CD4-positive, CD25-positive, alpha-beta regulatory T cell (primary cell): ENCODE data around the gene ESCO1. TPM values are rescaled to one million over a fixed set of nuclear protein-coding genes. Genes with fewer than 3 reads are reported as not detected.

Experiments
- ATAC-seq, 2 donors: fragments of 150-1000 bp; cut with Tn5 transposase; one replicate each; pipeline ENCODE4 v1.10.0; 2021; ENCODE audit warnings: low read depth in 2 of 2, moderate number of reproducible peaks in 2 of 2, moderate library complexity in 1 of 2
- DNase-seq, 3 donors: peaks; one replicate each; pipeline versions ENCODE4 v3.0.0 to v3.0.0-alpha.2; 2012 to 2022; ENCODE audit warnings: mixed read lengths in 1 of 3
- H3K27ac ChIP-seq: one replicate; pipeline ENCODE4 v1.7.0; 2013; ENCODE audit warnings: mild to moderate bottlenecking, low read length; ENCODE audit not compliant: insufficient read depth, poor library complexity, severe bottlenecking
- H3K27me3 ChIP-seq: one replicate; pipeline ENCODE4 v1.7.0; 2013; ENCODE audit warnings: low read length; ENCODE audit not compliant: control insufficient read depth, insufficient read depth
- H3K36me3 ChIP-seq: one replicate; pipeline ENCODE4 v1.7.0; 2013; ENCODE audit warnings: mild to moderate bottlenecking, low read length, moderate library complexity; ENCODE audit not compliant: control insufficient read depth, insufficient read depth
- H3K4me1 ChIP-seq: 2 replicates; pipeline ENCODE4 v1.7.0; 2013; ENCODE audit warnings: mild to moderate bottlenecking, low read length; ENCODE audit not compliant: insufficient read depth, control insufficient read depth, poor library complexity, severe bottlenecking
- H3K4me3 ChIP-seq: one replicate; pipeline ENCODE4 v1.7.0; 2013; ENCODE audit warnings: low read depth, mild to moderate bottlenecking, low read length, moderate library complexity
- H3K9me3 ChIP-seq, 2 experiments: 1 replicate in 1 of 2; 2 replicates in 1 of 2; pipeline ENCODE4 v1.7.0; 2013; ENCODE audit warnings: low read length in 2 of 2, mild to moderate bottlenecking in 1 of 2, moderate library complexity in 1 of 2; ENCODE audit not compliant: control insufficient read depth in 2 of 2
- H3K27ac Mint-ChIP-seq, 3 donors: one replicate each; pipeline ENCODE4 v1.8.0; 2020 to 2022; ENCODE audit warnings: mild to moderate bottlenecking in 3 of 3, mixed read lengths in 3 of 3, moderate library complexity in 2 of 3
- H3K27me3 Mint-ChIP-seq: one replicate; pipeline ENCODE4 v1.8.0; 2022; ENCODE audit warnings: mild to moderate bottlenecking, mixed read lengths
- H3K36me3 Mint-ChIP-seq: one replicate; pipeline ENCODE4 v1.8.0; 2020; ENCODE audit warnings: mixed read lengths
- H3K4me1 Mint-ChIP-seq, 4 donors: one replicate each; pipeline ENCODE4 v1.8.0; 2020 to 2022; ENCODE audit warnings: mixed read lengths in 4 of 4, mild to moderate bottlenecking in 1 of 4
- H3K4me3 Mint-ChIP-seq, 4 donors: one replicate each; pipeline ENCODE4 v1.8.0; 2020 to 2022; ENCODE audit warnings: mild to moderate bottlenecking in 4 of 4, mixed read lengths in 4 of 4, moderate library complexity in 3 of 4
- H3K9me3 Mint-ChIP-seq, 7 donors: one replicate each; pipeline ENCODE4 v1.8.0; 2020 to 2022; ENCODE audit warnings: mixed read lengths in 7 of 7, mild to moderate bottlenecking in 3 of 7, moderate library complexity in 2 of 7
- polyA plus RNA-seq, 4 donors: library from polyadenylated mRNA; unstranded; fragments of 300-500 nt; fragmentation: Illumina TruSeq; gene quantifications; one replicate each; pipeline ENCODE4 v1.2.3, GENCODE V29; 2021
- total RNA-seq: library from RNA; stranded (reverse); gene quantifications from one replicate; pipeline ENCODE4 v1.2.3, GENCODE V29; 2022

The ESCO1 gene
- total and polyA plus RNA-seq, 5 donors from 2014 or later = 6.2 to 37.1 (median 8.2) TPM

GRCh38 chr18:21499997-21500396 is 100.5 kb downstream of the ESCO1 start:
- ATAC-seq = no peak
- H3K27me3 ChIP-seq = no peaks in the 10 kb centered on the region
- Mint-ChIP-seq H3K27me3 (peaks cover 8% of the 10 kb centered on the region), H3K4me1 (no peaks in the 10 kb centered on the region), H3K36me3 (no peaks in the 10 kb centered on the region), H3K27ac (no peak overlapping the region), H3K9me3 (peaks cover 0 to 1% (median 0%) of the 10 kb centered on the region in 7 donors), H3K4me3 (no peak overlapping the region)
- no peaks in the 10 kb centered on the region for H3K36me3 ChIP-seq
- no peak overlapping the region for H3K27ac ChIP-seq
- no peaks in the 10 kb centered on the region for H3K9me3 ChIP-seq
- no peak for DNase-seq
- H3K4me3 ChIP-seq = no peak overlapping the region
- no peaks in the 10 kb centered on the region for H3K4me1 ChIP-seq

- no peak for ATAC-seq
- no peak for DNase-seq
- Mint-ChIP-seq H3K27ac (peak overlapping the region in 1 of 3 donors; percentile 2), H3K4me3 (peak overlapping the region in 1 of 4 donors; percentile 44), H3K4me1 (peaks cover 0 to 2% (median 0%) of the 10 kb centered on the region in 4 donors), H3K36me3 (no peaks in the 10 kb centered on the region), H3K9me3 (peaks cover 0 to 1% (median 0%) of the 10 kb centered on the region in 7 donors), H3K27me3 (peaks cover 14% of the 10 kb centered on the region)
- Histone ChIP-seq H3K27ac (no peak overlapping the region), H3K27me3 (peaks cover 2% of the 10 kb centered on the region), H3K4me1 (no peaks in the 10 kb centered on the region), H3K9me3 (no peaks in the 10 kb centered on the region), H3K36me3 (no peaks in the 10 kb centered on the region), H3K4me3 (no peak overlapping the region)
These were observed 104.1 kb downstream of the ESCO1 start for GRCh38 chr18:21496277-21496835.

GRCh38 chr18:21490748-21491147 is 109.8 kb downstream of the ESCO1 start:
- H3K27me3 ChIP-seq = peaks cover 5% of the 10 kb centered on the region
- no peaks in the 10 kb centered on the region for H3K9me3 Mint-ChIP-seq
- H3K27me3 Mint-ChIP-seq = peaks cover 15% of the 10 kb centered on the region
- H3K9me3 ChIP-seq = no peaks in the 10 kb centered on the region
- no peak for DNase-seq
- no peaks in the 10 kb centered on the region for H3K36me3 ChIP-seq
- no peak overlapping the region for H3K4me3 Mint-ChIP-seq
- no peaks in the 10 kb centered on the region for H3K4me1 ChIP-seq
- H3K27ac ChIP-seq = no peak overlapping the region
- H3K4me3 ChIP-seq = no peak overlapping the region
- peaks cover 0 to 2% (median 0%) of the 10 kb centered on the region in 4 donors for H3K4me1 Mint-ChIP-seq
- no peaks in the 10 kb centered on the region for H3K36me3 Mint-ChIP-seq
- peak overlapping the region in 1 of 3 donors; percentile 77 for H3K27ac Mint-ChIP-seq
- no peak for ATAC-seq

DNA sequence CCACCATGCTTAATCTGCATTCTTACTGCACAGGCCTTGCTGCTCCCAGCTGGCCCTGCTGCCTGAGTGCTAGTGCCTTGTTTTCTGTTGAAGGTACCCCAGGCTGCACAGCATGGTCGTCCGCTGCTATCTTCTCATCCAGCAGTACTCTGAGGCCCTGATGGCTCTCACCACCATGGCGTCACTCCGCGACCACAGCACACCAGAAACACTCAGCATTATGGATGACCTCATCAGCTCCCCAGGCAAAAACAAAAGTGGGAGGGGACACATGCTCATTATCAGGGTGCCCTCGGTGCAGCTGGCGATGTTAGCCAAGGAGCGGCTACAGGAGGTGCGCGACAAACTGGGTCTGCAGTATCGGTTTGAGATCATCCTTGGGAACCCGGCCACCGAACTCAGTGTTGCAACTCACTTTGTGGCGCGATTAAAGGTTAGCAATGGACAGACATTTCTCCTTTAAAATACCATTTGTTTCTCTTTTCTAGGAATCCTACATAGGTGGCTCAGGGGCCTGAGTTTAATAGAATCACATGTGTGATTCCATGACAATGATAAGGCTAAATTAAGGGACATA is 110.5 kb downstream of the ESCO1 start:
- H3K4me3 Mint-ChIP-seq = no peak overlapping the region
- peaks cover 20% of the 10 kb centered on the region for H3K27me3 Mint-ChIP-seq
- Histone ChIP-seq H3K27me3 (peaks cover 9% of the 10 kb centered on the region), H3K4me1 (no peaks in the 10 kb centered on the region), H3K9me3 (no peaks in the 10 kb centered on the region), H3K27ac (no peak overlapping the region), H3K36me3 (no peaks in the 10 kb centered on the region), H3K4me3 (no peak overlapping the region)
- no peak overlapping the region for H3K27ac Mint-ChIP-seq
- no peaks in the 10 kb centered on the region for H3K9me3 Mint-ChIP-seq
- peaks cover 0 to 2% (median 0%) of the 10 kb centered on the region in 4 donors for H3K4me1 Mint-ChIP-seq
- DNase-seq = no peak
- no peaks in the 10 kb centered on the region for H3K36me3 Mint-ChIP-seq
- no peak for ATAC-seq

DNA sequence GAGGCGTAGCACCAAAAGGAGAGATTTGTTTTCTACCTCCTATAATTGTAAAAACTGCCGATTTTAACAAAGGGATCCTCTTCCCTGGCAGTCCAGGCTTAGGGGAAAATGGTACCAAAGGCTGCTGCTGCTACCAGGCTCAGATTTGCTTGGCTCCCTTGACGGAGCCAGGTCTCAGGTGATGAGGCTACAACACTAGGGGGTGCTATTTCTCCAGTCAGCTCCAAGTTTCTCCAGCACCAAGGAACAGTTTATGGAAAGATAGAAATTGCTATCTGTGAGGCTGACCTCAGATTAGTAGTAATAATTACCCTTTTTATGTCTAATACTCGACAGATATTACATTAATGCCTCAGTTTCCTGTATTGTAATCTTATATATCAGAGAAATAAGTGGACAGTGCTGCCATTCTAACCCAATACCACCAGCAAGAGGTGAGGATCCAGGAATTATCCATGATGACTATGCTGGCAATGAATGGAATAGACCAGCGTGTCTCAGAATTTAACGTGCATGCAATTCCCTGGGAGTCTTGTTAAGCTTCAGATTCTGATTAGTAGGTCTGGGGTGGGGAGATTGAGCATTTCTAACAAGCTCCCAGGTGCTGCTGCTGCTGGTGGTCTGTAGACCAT is 111.3 kb downstream of the ESCO1 start:
- no peak overlapping the region for H3K4me3 Mint-ChIP-seq
- no peaks in the 10 kb centered on the region for H3K36me3 ChIP-seq
- no peak for ATAC-seq

GRCh38 chr18:21486905-21487437 is 113.5 kb downstream of the ESCO1 start:
- Histone ChIP-seq H3K36me3 (no peaks in the 10 kb centered on the region), H3K9me3 (no peaks in the 10 kb centered on the region), H3K4me3 (no peak overlapping the region), H3K27me3 (peaks cover 7% of the 10 kb centered on the region), H3K27ac (no peak overlapping the region), H3K4me1 (no peaks in the 10 kb centered on the region)
- no peak for ATAC-seq
- Mint-ChIP-seq H3K4me3 (no peak overlapping the region), H3K4me1 (no peaks in the 10 kb centered on the region), H3K27me3 (peaks cover 19% of the 10 kb centered on the region), H3K36me3 (no peaks in the 10 kb centered on the region), H3K9me3 (no peaks in the 10 kb centered on the region), H3K27ac (no peak overlapping the region)
- DNase-seq = no peak

More for the DNA sequence above, 111.3 kb downstream of the ESCO1 start:
- H3K27me3 Mint-ChIP-seq = peaks cover 14% of the 10 kb centered on the region
- H3K27ac ChIP-seq = no peak overlapping the region
- peaks cover 9% of the 10 kb centered on the region for H3K27me3 ChIP-seq
- peak in 2 of 3 donors; percentile 14 to 50 for DNase-seq
- H3K4me1 ChIP-seq = no peaks in the 10 kb centered on the region
- H3K9me3 Mint-ChIP-seq = no peaks in the 10 kb centered on the region
- H3K9me3 ChIP-seq = no peaks in the 10 kb centered on the region
- no peak overlapping the region for H3K27ac Mint-ChIP-seq
- no peak overlapping the region for H3K4me3 ChIP-seq
- H3K36me3 Mint-ChIP-seq = no peaks in the 10 kb centered on the region
- H3K4me1 Mint-ChIP-seq = no peaks in the 10 kb centered on the region

GRCh38 chr18:21484851-21485636 is 115.5 kb downstream of the ESCO1 start:
- Histone ChIP-seq H3K36me3 (no peaks in the 10 kb centered on the region), H3K4me1 (no peaks in the 10 kb centered on the region), H3K27me3 (peaks cover 7% of the 10 kb centered on the region), H3K27ac (no peak overlapping the region), H3K4me3 (no peak overlapping the region), H3K9me3 (no peaks in the 10 kb centered on the region)
- Mint-ChIP-seq H3K36me3 (no peaks in the 10 kb centered on the region), H3K9me3 (no peaks in the 10 kb centered on the region), H3K27ac (no peak overlapping the region), H3K4me1 (no peaks in the 10 kb centered on the region), H3K27me3 (peaks cover 27% of the 10 kb centered on the region), H3K4me3 (no peak overlapping the region)
- ATAC-seq = no peak
- no peak for DNase-seq
